GM12892 (cell line): ENCODE data around the gene ACTA2.

Experiments used
- POLR2A ChIP-seq: IDR thresholded peaks from 2 replicates; pipeline ENCODE4 v1.6.1; 2011; ENCODE audit warnings: low read depth, low read length, control low read depth
- POLR2AphosphoS5 ChIP-seq: IDR thresholded peaks from 2 replicates; pipeline ENCODE4 v1.6.1; 2011; ENCODE audit warnings: low read depth, low read length, control low read depth
- TAF1 ChIP-seq: IDR thresholded peaks from 2 replicates; pipeline ENCODE4 v1.6.1; 2011; ENCODE audit warnings: low read depth, mild to moderate bottlenecking, control low read depth, low read length, borderline replicate concordance

DNA sequence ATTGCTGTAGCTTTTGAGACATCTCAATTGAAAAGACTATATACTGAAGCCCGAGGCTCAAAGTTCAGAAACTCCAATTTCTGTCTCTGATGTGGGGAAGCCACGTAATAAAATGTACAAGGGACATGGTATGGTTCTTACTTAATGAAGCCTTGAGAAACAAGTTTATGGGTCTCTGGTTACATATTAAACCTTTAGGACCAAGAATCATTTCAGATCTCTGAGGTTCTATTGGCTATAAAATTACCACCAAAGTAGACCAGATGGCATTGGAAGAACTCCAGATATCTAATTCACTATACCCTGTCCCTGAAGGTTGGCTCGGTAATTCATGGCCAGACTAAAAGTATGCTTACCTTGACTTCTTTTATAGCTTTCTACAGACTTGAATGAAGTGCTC lies 48.9 kb downstream of the ACTA2 start:
- TF ChIP-seq POLR2A (no peak), POLR2AphosphoS5 (no peak), TAF1 (no peak)
